GM15510 (cell line): ENCODE measurements around the gene UEVLD.

ENCODE experiments used
- POLR2A ChIP-seq: IDR thresholded peaks from 3 replicates; pipeline ENCODE4 v1.6.1; 2011; ENCODE audit warnings: borderline replicate concordance; ENCODE audit not compliant: insufficient read length; ENCODE audit errors: extremely low read depth

Gene UEVLD

DNA sequence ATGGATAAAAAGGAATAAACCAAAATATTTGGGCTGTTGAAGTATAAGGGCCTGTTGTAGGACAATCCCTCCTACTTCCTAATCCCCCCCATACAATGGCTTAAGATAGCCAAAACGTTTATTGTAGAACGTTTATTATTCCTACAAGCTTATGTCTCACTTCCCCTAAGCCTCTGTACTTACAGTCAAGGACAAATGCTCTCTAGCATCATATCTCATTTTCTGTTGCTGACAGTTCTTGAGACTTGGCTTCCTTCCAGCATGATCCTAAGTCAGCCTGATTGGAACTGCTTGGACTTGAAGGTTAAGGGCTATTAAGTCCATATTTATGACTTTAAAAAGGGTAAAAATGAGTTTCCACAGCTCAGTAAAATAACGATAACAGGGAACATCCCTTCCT, 19.8 kb upstream of the UEVLD start:
- no peak for TF ChIP-seq POLR2A

DNA sequence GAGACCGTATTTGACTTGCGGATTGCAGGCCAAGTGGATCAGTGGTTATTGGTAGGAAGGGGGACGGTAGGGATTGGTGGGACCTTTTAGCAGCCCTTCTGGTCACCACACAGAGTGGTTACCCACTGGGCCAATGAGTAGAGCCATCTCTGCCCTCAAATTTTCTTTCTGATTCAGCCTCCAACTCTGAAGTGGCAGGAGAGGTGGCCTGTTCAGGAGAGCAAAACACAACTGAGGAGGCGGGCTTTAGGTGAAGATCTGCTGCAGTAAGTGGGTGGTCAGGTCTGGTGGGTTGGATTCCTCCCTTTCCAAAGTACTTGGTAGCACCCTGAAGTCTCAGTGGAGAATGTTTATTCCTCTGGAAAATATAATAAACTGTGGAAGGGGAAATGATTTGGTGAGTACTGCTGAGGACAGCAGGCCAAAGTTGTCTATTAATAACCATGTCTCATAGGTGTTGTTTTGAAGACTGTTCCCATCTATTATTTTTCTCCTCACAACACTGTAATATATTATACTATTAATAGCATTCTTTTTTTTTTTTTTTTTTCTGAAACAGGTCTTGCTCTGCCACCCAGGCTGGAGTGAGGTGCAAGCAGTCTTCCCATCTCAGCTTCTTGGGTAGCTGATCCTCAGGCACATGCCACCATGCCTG, 12.5 kb upstream of the UEVLD start:
- TF ChIP-seq POLR2A, result no peak

DNA sequence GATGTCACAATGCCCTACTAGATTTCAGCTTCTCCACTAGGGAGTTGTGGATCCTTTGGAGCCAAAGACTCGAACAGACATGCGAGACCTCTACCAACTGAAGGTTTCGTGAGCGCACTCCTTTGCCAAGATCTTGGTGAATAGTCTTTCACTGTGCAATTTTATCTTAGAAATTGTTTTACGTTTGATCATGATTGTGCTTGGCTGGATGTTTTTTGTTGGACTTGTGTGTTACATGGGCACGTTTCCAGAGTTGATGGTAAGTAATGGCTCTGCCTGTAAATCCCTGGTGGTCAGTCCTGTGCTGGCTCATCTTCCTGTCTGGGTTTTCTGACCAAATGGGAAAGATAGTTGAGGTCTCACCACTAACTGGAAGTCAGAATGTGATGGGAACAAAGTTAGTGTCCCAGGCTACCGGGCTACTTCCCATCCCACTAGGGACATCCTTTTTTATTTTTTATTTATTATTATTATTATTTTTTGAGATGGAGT, 11.3 kb upstream of the UEVLD start, which contains the start of gene MISFA:
MISFA (plus strand) TSS at position 51 of the 492 bp plus-strand sequence; CDS start at position 191, 140 bp downstream.
- TF ChIP-seq POLR2A, result no peak

DNA sequence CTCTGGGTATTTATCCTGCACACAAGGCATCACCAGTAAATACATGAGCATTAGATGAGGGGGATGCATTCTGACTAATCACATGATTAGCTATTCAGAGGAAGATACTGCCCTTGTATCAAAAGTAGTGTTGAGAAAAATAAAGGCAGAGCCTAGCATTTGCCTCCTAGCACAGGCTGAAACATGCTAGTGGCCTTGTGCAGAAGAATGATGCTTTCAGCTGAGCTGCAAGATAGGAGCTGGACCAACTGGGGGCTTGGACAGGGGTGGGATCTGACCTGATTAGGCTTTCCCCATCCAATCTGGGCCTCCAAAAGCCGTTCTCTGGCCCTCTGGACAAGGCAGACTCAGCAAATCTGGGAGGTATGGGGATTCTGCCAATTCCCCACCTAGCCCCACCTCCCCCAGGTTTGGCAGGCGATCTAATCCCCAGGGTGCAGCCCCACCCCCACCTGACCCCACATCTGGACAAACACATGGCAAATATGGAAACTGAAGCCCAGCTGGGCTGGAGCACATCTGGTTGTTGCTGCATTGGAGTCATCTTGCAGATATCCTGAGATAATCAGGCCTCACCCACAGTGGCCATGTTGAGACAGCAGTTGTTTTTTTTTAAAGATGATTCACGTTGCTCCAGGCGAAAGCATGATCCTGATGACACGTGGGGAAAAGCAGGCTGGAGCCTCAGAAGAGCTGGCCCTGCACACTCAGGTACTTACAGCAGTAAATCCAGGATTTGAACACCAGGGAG, 6.6 kb upstream of the UEVLD start:
- TF ChIP-seq POLR2A, result no peak

DNA sequence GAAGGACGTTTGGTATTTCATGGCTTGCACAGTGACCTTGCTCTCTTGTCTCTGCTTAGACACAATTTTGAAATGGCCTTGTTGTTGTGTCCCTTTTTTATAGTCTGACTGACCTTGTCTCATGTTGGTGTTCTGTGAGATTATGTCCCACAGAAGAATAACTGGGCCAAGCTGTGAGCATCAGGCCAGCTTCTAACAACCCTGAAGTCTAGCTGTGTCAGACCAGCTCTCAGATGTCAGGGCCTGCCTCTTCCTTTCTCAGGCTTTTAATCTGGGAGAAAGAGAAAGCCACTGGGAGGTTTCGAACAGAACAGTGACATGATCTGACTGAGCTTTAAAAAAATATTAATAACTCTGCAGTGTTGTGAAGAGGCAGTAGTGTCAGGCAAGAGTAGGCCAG, 2.0 kb upstream of the UEVLD start:
- no peak for TF ChIP-seq POLR2A

DNA sequence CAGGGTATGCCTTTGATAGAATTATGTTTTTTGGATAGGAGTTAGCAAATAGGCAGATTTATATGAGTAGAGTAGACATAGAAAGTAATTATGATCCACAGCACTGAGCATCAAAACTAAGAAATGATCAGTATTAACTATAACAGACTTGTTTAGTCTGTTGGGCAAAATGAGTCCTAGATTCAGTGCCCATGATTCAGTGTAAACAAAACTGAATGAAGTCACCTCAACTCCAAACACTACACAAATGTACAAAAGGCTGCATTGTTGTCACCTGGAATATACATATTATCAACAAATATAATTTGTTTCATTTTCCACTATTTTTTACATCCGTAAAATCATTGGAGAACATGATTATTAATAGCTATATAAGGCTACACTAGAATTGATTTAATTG, 6.7 kb downstream of the UEVLD start:
- TF ChIP-seq POLR2A, result no peak

DNA sequence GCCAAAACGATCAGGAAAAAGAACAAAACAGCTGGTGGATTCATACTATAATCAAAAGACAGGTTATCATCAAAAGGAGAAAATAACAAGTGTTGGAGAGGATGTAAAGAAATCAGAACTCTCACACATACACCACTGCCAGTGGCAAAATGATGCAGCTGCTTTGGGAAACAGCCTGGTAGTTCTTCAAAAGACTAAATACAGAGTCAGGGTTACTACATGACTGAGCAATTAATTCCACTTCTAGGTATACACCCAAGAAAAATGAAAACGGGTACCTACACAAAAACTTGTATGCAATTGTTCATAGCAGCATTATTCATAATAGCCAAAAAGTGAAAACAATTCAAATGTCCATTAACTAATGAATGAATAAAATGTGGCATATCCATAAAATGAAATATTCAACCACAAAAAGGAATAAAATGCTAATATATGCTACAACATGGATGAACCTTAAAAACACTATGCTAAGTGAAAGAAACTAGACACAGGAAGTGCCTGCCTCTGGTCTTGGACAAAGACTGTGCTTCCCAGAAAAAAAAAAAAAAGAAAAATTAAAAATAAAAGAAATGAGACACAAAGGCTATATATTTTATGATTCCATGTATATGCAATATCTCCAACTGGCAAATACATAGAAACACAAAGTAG, 8.3 kb downstream of the UEVLD start:
- TF ChIP-seq POLR2A, result no peak

DNA sequence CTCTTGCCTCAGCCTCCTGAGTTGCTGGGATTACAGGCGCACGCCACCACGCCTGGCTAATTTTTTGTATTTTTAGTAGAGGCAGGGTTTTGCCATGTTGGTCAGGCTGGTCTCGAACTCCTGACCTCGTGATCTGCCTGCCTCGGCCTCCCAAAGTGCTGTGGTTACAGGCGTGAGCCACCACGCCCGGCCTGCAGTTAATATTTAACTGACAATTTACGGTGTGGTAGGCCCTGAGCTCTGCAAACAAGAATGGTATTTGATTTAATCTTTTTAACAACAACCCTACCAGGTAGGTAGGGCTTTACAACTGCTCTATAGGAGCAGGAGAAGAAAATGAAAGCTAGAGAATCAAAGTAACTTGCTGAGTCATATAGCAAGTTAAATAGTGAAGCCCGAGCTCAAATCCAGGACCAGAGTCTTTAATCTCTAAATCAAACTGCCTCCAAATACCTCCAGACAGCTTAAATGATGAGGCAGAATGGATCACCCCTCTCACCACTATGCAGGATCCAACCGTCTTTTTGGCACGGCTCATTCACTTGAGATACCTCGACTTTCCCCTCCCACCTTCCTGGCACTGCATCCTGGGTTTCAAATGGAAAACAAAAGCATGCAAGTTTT, 9.4 kb downstream of the UEVLD start:
- TF ChIP-seq POLR2A, result no peak

DNA sequence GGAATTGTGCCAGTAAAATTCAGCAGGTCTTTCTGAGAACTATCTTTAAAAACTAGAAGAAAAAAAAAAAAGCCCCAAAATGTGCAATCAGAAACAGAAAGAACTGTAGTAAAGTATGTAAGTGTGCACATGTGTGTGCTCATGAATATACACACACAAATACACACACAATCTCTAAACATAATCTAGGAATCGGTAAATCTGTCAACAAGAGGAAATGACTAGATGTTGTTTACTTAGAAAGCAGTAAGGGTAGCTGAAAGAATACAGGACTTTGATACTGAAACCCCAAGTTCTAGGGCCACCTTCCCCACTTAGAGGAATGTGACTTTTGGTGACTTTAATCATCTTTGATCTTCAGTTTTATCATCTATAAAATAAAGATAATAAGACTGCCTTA, 13.2 kb downstream of the UEVLD start:
- TF ChIP-seq POLR2A, result no peak

DNA sequence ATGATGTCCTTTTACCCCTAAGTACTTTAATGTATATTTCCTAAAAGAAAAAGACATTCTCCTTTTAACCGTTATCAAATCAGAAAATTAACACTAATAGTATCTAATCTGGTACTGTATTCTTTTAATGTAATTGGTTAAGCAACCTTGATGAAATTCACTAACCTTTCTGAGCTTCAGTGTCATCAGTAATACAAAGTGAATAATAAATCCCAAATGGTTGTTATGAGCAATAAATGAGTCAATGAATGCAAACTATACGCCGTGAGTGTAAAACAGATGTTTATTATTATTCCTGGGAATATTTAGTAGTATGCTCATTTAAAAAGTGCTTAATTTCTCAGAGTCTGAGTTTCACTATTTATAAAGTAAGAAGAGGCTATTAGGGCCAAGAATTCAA, 21.5 kb downstream of the UEVLD start:
- TF ChIP-seq POLR2A, result no peak

DNA sequence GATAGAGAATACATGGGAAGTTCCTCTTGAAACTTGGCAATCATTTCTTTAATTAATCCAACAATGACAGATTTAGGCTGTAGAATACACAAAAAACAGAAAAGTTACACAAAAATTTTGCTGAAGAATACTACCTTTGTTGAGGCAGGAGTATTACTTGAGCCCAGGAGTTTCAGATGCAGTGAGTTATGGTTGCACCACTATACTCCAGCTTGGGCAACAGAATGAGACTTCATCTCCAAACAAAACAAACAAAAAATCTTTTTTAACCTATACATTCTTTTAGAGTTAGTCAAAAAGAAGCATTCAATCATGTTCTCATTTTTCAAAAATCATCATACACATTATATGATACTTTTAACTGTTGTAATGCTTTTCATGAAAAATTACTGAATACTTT, 22.1 kb downstream of the UEVLD start:
- no peak for TF ChIP-seq POLR2A

DNA sequence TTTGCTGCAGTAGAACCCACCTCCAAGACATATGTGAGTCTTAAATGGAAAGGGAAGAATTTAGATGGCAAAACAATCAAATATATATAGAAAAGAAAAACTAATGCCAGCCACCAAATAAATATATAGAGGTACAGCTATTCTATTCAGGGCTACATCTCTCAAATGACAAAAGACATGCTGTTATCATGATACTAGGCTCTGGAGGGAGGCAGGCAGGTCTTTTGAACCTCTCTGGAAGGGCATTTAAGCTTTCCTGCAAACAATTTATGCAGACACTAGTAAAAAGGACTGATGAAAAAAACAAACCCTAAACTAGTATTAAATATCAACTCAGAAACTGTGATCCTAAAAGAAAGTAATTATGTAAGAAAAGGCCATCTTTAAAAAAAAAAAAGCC, 24.4 kb downstream of the UEVLD start:
- no peak for TF ChIP-seq POLR2A

DNA sequence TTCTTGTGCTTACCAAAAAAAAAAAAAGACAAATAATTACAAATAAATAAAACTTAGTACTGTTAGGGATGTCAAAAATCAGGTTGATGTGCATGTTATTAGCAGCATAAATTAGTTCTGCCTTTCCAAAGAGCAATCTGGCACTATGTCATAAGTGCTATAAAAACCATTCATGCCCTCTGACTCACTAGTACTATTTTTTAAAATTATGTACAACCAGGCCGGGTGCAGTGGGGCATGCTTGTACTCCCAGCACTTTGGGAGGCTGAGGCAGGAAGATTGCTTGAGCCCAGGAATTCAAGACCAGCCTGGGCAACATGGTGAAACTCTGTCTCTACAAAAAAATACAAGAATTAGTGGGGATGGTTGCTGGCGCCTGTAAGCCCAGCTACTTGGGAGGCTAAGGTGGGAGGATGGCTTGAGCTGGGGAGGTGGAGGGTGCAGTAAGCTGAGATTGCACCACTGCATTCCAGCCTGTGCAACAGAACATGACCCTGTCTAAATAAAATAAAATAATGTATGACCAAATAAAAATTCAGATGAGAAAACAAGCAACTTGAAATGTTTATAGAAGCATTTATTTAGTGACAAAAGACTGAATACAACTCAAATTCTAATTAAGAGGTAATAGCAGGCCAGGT, 25.3 kb downstream of the UEVLD start:
- TF ChIP-seq POLR2A, result no peak

DNA sequence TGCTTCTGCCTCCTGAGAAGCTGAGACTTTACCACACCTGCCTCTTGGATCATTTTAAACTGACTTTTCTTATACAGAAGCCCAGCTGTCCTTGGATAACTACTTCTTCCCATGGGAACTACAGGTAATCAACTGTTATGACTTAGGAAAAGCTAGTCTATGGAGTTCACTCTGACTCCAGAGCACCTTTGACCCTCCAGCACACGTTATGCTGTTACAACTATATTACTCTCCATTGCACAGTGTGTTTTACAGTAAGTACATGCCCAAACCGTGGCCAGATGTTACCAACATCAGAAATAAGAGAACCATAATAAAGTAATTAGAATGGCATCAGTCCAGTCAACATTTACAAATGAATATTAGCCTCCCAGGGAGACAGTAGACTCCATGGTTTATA, 40.5 kb downstream of the UEVLD start:
- TF ChIP-seq POLR2A, result no peak
